SK-N-SH (cell line): ENCODE data around the gene ADGRG7. TPM values are rescaled to one million over a fixed set of nuclear protein-coding genes. Genes with fewer than 3 reads are reported as not detected.
A peak's percentile ranks its signal among the peaks of the same experiment; 100 is the strongest.

Experiments
- CTCF ChIP-seq: fragments of 200-600 bp; sonication (generic); IDR thresholded peaks from 2 replicates; pipeline ENCODE4 v1.6.1; 2017; ENCODE audit warnings: antibody characterized with exemption, mild to moderate bottlenecking, moderate library complexity
- ELF1 ChIP-seq: IDR thresholded peaks from 2 replicates; pipeline ENCODE4 v1.4.0; 2012
- EZH2phosphoT487 ChIP-seq: fragments of 200-600 bp; sonication (generic); IDR thresholded peaks from 2 replicates; pipeline ENCODE4 v1.6.1; 2017; ENCODE audit warnings: low read depth, mixed run types, mild to moderate bottlenecking, antibody characterized with exemption, moderate library complexity, borderline replicate concordance
- FOSL2 ChIP-seq: IDR thresholded peaks from 2 replicates; pipeline ENCODE4 v1.4.0; 2012; ENCODE audit warnings: low read depth, mild to moderate bottlenecking, moderate library complexity, borderline replicate concordance
- FOXJ3 ChIP-seq: sonication (generic); formaldehyde crosslinking; IDR thresholded peaks from 2 replicates; pipeline ENCODE4 v1.5.1; 2020; ENCODE audit warnings: mild to moderate bottlenecking, missing genetic modification reagents
- GABPA ChIP-seq: IDR thresholded peaks from 2 replicates; pipeline ENCODE4 v1.4.0; 2012; ENCODE audit warnings: low read depth, mild to moderate bottlenecking
- MAX ChIP-seq: IDR thresholded peaks from 2 replicates; pipeline ENCODE4 v1.4.0; 2012; ENCODE audit warnings: low read depth
- MEF2A ChIP-seq: IDR thresholded peaks from 2 replicates; pipeline ENCODE4 v1.4.0; 2012; ENCODE audit warnings: low read depth, borderline replicate concordance
- MXI1 ChIP-seq: IDR thresholded peaks from 2 replicates; pipeline ENCODE4 v1.6.1; 2012; ENCODE audit warnings: mild to moderate bottlenecking, low read depth, low read length, improper control_type of control experiment
- NFIC ChIP-seq: IDR thresholded peaks from 2 replicates; pipeline ENCODE4 v1.4.0; 2012; ENCODE audit warnings: borderline replicate concordance
- PBX3 ChIP-seq: IDR thresholded peaks from 2 replicates; pipeline ENCODE4; 2012
- POLR2AphosphoS5 ChIP-seq: IDR thresholded peaks from 2 replicates; pipeline ENCODE4 v1.6.1; 2012; ENCODE audit warnings: low read depth, low read length
- RAD21 ChIP-seq: IDR thresholded peaks from 2 replicates; pipeline ENCODE4 v1.6.1; 2012; ENCODE audit warnings: mild to moderate bottlenecking, low read length
- RCOR1 ChIP-seq: fragments of 150-350 bp; IDR thresholded peaks from 2 replicates; pipeline ENCODE4 v1.6.1; 2017; ENCODE audit warnings: antibody characterized with exemption, low read length
- RXRA ChIP-seq: IDR thresholded peaks from 2 replicates; pipeline ENCODE4 v1.4.0; 2012; ENCODE audit warnings: low read depth, mild to moderate bottlenecking, borderline replicate concordance
- SIN3A ChIP-seq: IDR thresholded peaks from 2 replicates; pipeline ENCODE4 v1.6.1; 2012; ENCODE audit warnings: low read depth, mild to moderate bottlenecking, low read length, moderate library complexity, borderline replicate concordance
- SMC3 ChIP-seq: IDR thresholded peaks from 2 replicates; pipeline ENCODE4 v1.6.1; 2012; ENCODE audit warnings: low read depth, low read length, improper control_type of control experiment
- TAF1 ChIP-seq: IDR thresholded peaks from 2 replicates; pipeline ENCODE4 v1.6.1; 2012; ENCODE audit warnings: low read depth, mild to moderate bottlenecking, low read length, moderate library complexity, borderline replicate concordance
- TCF12 ChIP-seq: IDR thresholded peaks from 2 replicates; pipeline ENCODE4 v1.4.0; 2012
- TEAD4 ChIP-seq: IDR thresholded peaks from 2 replicates; pipeline ENCODE4 v1.4.0; 2012; ENCODE audit warnings: mild to moderate bottlenecking, borderline replicate concordance; ENCODE audit not compliant: insufficient read depth
- USF1 ChIP-seq: IDR thresholded peaks from 2 replicates; pipeline ENCODE4 v1.4.0; 2012; ENCODE audit warnings: low read depth, borderline replicate concordance
- polyA plus RNA-seq, 3 experiments: library from polyadenylated mRNA; depleted of rRNA; stranded (reverse); fragments of >200 nt; gene quantifications; 2 replicates each; pipeline ENCODE4 v1.2.3, GENCODE V29; 2012

ADGRG7 gene
- polyA plus RNA-seq, 1 of the 3 experiments (the other 2 are of a cell fraction), result not detected

GRCh38 chr3:100650651-100651619 is 41.5 kb downstream of the ADGRG7 start (continued):
- no peak for TF ChIP-seq USF1
- no peak for TF ChIP-seq RXRA
- TF ChIP-seq MAX, result no peak
- peak; percentile 42 for TF ChIP-seq CTCF
- TF ChIP-seq POLR2AphosphoS5, result no peak
- TF ChIP-seq TEAD4, result peak; percentile 23; the same call in 1 of the 2 replicates
- TF ChIP-seq EZH2phosphoT487, result no peak
- peak; percentile 48 for TF ChIP-seq TCF12
- TF ChIP-seq SIN3A, result no peak
- TF ChIP-seq FOSL2, result peak; percentile 80
- TF ChIP-seq NFIC, result peak; percentile 85
- no peak for TF ChIP-seq GABPA
- TF ChIP-seq MXI1, result no peak
- no peak for TF ChIP-seq ELF1
- no peak for TF ChIP-seq FOXJ3 (CRISPR knock-in tag)
- no peak for TF ChIP-seq RAD21
- no peak for TF ChIP-seq MEF2A
- peak; percentile 50 for TF ChIP-seq PBX3
- TF ChIP-seq TAF1, result no peak
- no peak for TF ChIP-seq SMC3
- TF ChIP-seq RCOR1, result no peak
